Measurements from ENCODE around the gene SPDYE4.

The SPDYE4 gene

DNA sequence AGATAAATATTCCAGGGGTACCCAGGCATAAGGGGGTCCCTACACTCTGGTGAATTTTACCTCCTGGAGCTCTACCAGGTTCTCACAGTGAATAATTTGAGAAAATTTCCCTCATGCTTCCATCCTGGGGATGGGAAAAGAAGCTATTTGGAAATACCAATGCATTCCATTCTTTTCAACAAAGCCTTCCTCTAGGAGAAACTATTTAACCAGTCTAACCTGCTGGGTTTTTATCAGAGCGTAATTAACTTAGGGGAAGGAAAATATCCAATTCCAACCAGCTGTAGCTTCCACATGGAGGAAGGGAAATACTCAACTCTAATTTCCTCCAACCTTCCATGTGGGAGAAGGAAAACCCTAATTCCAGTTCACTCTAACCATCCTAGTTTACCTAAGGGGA lies 23.8 kb upstream of the SPDYE4 start:
- no peak for DNase-seq (ENCODE audit: low read depth)
- TF ChIP-seq, protein P1, sequence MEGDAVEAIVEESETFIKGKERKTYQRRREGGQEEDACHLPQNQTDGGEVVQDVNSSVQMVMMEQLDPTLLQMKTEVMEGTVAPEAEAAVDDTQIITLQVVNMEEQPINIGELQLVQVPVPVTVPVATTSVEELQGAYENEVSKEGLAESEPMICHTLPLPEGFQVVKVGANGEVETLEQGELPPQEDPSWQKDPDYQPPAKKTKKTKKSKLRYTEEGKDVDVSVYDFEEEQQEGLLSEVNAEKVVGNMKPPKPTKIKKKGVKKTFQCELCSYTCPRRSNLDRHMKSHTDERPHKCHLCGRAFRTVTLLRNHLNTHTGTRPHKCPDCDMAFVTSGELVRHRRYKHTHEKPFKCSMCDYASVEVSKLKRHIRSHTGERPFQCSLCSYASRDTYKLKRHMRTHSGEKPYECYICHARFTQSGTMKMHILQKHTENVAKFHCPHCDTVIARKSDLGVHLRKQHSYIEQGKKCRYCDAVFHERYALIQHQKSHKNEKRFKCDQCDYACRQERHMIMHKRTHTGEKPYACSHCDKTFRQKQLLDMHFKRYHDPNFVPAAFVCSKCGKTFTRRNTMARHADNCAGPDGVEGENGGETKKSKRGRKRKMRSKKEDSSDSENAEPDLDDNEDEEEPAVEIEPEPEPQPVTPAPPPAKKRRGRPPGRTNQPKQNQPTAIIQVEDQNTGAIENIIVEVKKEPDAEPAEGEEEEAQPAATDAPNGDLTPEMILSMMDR (IDR thresholded peaks at IDR 0.05; ENCODE audit: low read depth, low read length): no peak
- TF ChIP-seq POLR2A (IDR thresholded peaks at IDR 0.05; ENCODE audit: extremely low read depth, insufficient read length) (no peak), MYC (IDR thresholded peaks at IDR 0.05; ENCODE audit: low read depth, low read length) (no peak)
- no peak overlapping the region for H3K4me3 ChIP-seq (ENCODE audit: low read depth, low read length)

DNA sequence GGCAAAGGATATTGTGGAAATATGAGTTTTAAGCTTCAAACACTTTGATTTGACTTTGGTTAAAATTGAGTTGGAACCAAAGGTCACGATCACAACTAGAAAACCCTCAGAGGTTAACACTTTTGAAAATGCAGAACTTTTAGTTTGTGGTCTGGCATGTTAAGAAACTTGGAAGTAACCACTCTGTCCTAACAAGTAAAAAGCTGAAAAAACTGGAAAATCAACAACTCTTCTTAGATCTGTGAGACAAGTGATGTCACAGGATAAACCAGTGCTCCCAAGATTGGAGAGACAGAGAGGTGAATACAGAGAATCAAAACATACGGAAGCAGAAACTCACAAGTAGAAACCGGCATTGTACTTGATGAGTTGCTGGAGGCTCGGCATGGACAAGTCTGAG lies 23.4 kb upstream of the SPDYE4 start:
- TF ChIP-seq, protein P1 (IDR thresholded peaks at IDR 0.05; ENCODE audit: low read depth, low read length): no peak
- TF ChIP-seq MYC (IDR thresholded peaks at IDR 0.05; ENCODE audit: low read depth, low read length) (no peak), POLR2A (IDR thresholded peaks at IDR 0.05; ENCODE audit: extremely low read depth, insufficient read length) (no peak)
- TF ChIP-seq, protein P2, sequence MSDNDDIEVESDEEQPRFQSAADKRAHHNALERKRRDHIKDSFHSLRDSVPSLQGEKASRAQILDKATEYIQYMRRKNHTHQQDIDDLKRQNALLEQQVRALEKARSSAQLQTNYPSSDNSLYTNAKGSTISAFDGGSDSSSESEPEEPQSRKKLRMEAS (IDR thresholded peaks at IDR 0.05; ENCODE audit: low read depth, low read length): no peak
- H3K4me3 ChIP-seq (ENCODE audit: low read depth, low read length): no peak overlapping the region
- no peak for DNase-seq (ENCODE audit: low read depth)

DNA sequence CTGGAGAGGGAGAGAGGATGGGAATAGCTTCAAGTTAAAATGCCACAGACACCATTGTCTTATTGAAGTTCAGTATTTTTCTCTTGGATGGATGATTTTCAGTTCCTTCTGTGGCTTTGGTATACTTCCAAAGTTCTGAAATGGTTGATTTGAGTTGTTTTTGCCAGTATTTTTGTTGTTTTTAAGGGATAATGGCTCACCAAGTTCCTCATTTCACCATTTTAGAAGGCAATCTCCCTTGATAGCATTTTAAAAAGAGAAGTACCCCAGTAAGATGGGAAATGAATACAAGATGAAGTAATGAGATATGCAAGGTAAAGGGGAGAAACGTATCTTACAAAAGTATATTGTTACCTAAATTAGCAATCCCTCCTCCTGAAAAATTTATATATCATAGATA lies 18.5 kb upstream of the SPDYE4 start:
- H3K4me3 ChIP-seq (ENCODE audit: low read depth, low read length): no peak overlapping the region
- no peak for DNase-seq (ENCODE audit: low read depth)
- TF ChIP-seq MYC (IDR thresholded peaks at IDR 0.05; ENCODE audit: low read depth, low read length) (no peak), POLR2A (IDR thresholded peaks at IDR 0.05; ENCODE audit: extremely low read depth, insufficient read length) (no peak)
- TF ChIP-seq, protein P2 (IDR thresholded peaks at IDR 0.05; ENCODE audit: low read depth, low read length): no peak
- TF ChIP-seq, protein P1 (IDR thresholded peaks at IDR 0.05; ENCODE audit: low read depth, low read length): no peak

DNA sequence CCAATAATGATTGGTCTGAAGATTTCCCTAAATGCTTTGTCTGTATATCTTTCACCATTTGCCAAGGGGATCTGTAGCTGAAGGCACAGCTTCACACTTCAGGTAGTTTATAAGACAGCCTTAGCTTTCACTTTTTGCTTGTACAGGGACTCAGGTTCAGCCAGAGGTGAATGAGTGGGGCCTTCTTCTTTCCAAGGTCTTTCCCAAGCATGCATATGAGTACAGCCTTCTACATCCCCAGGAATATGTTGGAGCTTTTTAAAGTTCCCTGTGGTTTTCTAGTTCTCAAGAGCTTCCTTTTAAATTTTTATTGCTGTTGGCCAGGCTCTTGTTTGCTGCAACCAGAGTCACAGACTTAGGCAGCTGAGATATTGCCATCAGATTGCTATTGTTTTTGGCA lies 17.9 kb upstream of the SPDYE4 start:
- no peak for TF ChIP-seq MYC (IDR thresholded peaks at IDR 0.05; ENCODE audit: low read depth, low read length)
- TF ChIP-seq, protein P1 (IDR thresholded peaks at IDR 0.05; ENCODE audit: low read depth, low read length): no peak
- TF ChIP-seq, protein P2 (IDR thresholded peaks at IDR 0.05; ENCODE audit: low read depth, low read length): no peak
- TF ChIP-seq POLR2A (IDR thresholded peaks at IDR 0.05; ENCODE audit: extremely low read depth, insufficient read length): no peak
- DNase-seq (ENCODE audit: low read depth): no peak
- H3K4me3 ChIP-seq (ENCODE audit: low read depth, low read length): no peak overlapping the region

DNA sequence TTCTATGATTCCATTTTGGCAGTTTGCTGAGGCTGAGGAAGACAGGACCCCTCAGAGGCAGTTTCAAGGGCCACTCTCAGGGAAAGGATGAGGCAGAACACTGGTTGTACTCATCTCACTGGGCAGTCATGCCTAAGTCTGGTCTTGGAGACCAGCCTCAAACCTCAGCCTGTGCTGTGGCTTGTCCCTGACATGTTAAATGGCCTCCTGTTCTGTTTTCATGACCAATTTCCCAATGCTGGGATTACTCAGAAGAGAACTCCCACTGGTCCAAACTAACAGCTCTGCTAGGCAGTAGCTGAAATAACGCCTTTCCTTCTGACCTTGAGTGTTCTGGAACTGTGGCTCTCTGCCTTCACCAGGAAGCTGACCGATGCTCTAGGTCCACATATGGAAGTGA lies 8.4 kb upstream of the SPDYE4 start:
- no peak overlapping the region for H3K4me3 ChIP-seq (ENCODE audit: low read depth, low read length)
- DNase-seq (ENCODE audit: low read depth): no peak
- no peak for TF ChIP-seq POLR2A (IDR thresholded peaks at IDR 0.05; ENCODE audit: extremely low read depth, insufficient read length)
- TF ChIP-seq, protein P2 (IDR thresholded peaks at IDR 0.05; ENCODE audit: low read depth, low read length): no peak
- TF ChIP-seq, protein P1 (IDR thresholded peaks at IDR 0.05; ENCODE audit: low read depth, low read length): no peak
- no peak for TF ChIP-seq MYC (IDR thresholded peaks at IDR 0.05; ENCODE audit: low read depth, low read length)

DNA sequence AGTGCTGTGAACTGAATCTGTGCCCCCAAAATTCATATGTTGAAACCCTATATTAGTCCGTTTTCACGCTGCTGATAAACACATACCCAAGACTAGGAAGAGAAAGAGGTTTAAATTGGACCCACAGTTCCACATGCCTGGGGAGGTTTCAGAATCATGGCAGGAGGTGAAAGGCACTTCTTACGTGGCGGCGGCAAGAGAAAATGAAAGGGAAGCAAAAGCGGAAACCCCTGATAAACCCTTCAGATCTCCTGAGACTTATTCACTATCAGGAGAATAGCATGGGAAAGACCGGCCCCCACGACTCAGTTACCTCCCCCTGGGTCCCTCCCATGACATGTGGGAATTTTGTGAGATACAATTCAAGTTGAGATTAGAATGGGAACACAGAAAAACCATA lies 3.7 kb upstream of the SPDYE4 start:
- TF ChIP-seq, protein P2 (IDR thresholded peaks at IDR 0.05; ENCODE audit: low read depth, low read length): no peak
- TF ChIP-seq, protein P1 (IDR thresholded peaks at IDR 0.05; ENCODE audit: low read depth, low read length): no peak
- TF ChIP-seq MYC (IDR thresholded peaks at IDR 0.05; ENCODE audit: low read depth, low read length) (no peak), POLR2A (IDR thresholded peaks at IDR 0.05; ENCODE audit: extremely low read depth, insufficient read length) (no peak)
- no peak for DNase-seq (ENCODE audit: low read depth)

More for the DNA sequence above, 3.7 kb upstream of the SPDYE4 start:
- H3K4me3 ChIP-seq (ENCODE audit: low read depth, low read length): no peak overlapping the region
